SU-DHL-6 (cell line): ENCODE measurements around the gene ADNP.

Source experiments
- H2AFZ ChIP-seq: fragments of 200-600 bp; sonication (generic); 2 replicates; pipeline ENCODE4 v1.6.1; 2014; ENCODE audit warnings: low read depth, mild to moderate bottlenecking, moderate library complexity, mixed read lengths, antibody characterized with exemption, low read length; ENCODE audit not compliant: severe bottlenecking
- H3F3A ChIP-seq: fragments of 200-600 bp; shearing (Covaris generic); 2 replicates; pipeline ENCODE4 v1.6.0; 2016; ENCODE audit warnings: antibody characterized with exemption, mild to moderate bottlenecking; ENCODE audit not compliant: insufficient read depth
- H3K27ac ChIP-seq: fragments of 200-600 bp; sonication (generic); 2 replicates; pipeline ENCODE4 v1.5.1; 2016; ENCODE audit warnings: low read depth, mild to moderate bottlenecking, low read length, moderate library complexity, mixed read lengths
- H3K27me3 ChIP-seq: fragments of 200-600 bp; sonication (generic), shearing (Covaris generic); 2 replicates; pipeline ENCODE4 v1.6.0; 2014; ENCODE audit warnings: mild to moderate bottlenecking, low read length
- H3K36me3 ChIP-seq: fragments of 200-600 bp; sonication (generic); 2 replicates; pipeline ENCODE4 v1.6.1; 2014; ENCODE audit warnings: mild to moderate bottlenecking, low read length, mixed read lengths
- H3K4me2 ChIP-seq: fragments of 300-600, 200-600 bp; shearing (Covaris generic), sonication (generic); 2 replicates; pipeline ENCODE4 v1.6.0; 2014; ENCODE audit warnings: low read length, low read depth, mild to moderate bottlenecking; ENCODE audit not compliant: poor library complexity, severe bottlenecking
- H3K4me3 ChIP-seq: fragments of 200-600 bp; sonication (generic); 2 replicates; pipeline ENCODE4 v1.5.1; 2014; ENCODE audit warnings: antibody characterized with exemption, low read length, mild to moderate bottlenecking, mixed read lengths; ENCODE audit not compliant: insufficient read depth, poor library complexity, severe bottlenecking
- H3K79me2 ChIP-seq: fragments of 200-600 bp; sonication (generic); 2 replicates; pipeline ENCODE4 v1.6.1; 2014; ENCODE audit warnings: mild to moderate bottlenecking, low read length, moderate library complexity; ENCODE audit not compliant: insufficient read depth
- H3K9ac ChIP-seq: fragments of 200-600 bp; sonication (generic); 2 replicates; pipeline ENCODE4 v1.7.0; 2014; ENCODE audit warnings: mild to moderate bottlenecking, low read length
- H3K9me2 ChIP-seq: fragments of 200-600 bp; sonication (generic); replicated peaks from 2 replicates; pipeline ENCODE4 v1.6.1; 2014; ENCODE audit warnings: low read length; ENCODE audit not compliant: insufficient read depth
- H3K9me3 ChIP-seq: fragments of 200-600 bp; sonication (generic); 2 replicates; pipeline ENCODE4 v1.6.1; 2014; ENCODE audit warnings: low read length, mixed read lengths; ENCODE audit not compliant: insufficient read depth
- H4K20me1 ChIP-seq: fragments of 200-600 bp; sonication (generic); 2 replicates; pipeline ENCODE4 v1.6.1; 2014; ENCODE audit warnings: low read depth, mild to moderate bottlenecking, antibody characterized with exemption, low read length, moderate library complexity, mixed read lengths
- CTCF ChIP-seq: fragments of 200-600 bp; sonication (generic); IDR thresholded peaks from one replicate; pipeline ENCODE4 v1.5.1; 2017; ENCODE audit warnings: antibody characterized with exemption, mild to moderate bottlenecking, low read length, moderate library complexity; ENCODE audit not compliant: insufficient read depth, poor library complexity, severe bottlenecking
- EZH2phosphoT487 ChIP-seq: fragments of 200-600 bp; sonication (generic), shearing (Covaris generic); conservative IDR thresholded peaks from 2 replicates; pipeline ENCODE4 v1.6.1; 2018; ENCODE audit warnings: mild to moderate bottlenecking, antibody characterized with exemption, low read length, moderate library complexity, mixed read lengths

The ADNP gene

GRCh38 chr20:50854506-50855249, 76.6 kb downstream of the ADNP start:
- no peak for TF ChIP-seq EZH2phosphoT487
- TF ChIP-seq CTCF: no peak
- H3K27ac ChIP-seq: no peak overlapping the region
- H3K9ac ChIP-seq: no peak overlapping the region
- H3F3A ChIP-seq: no peaks in the 10 kb centered on the region
- H3K79me2 ChIP-seq: peaks cover 32% of the 10 kb centered on the region; the same call in 1 of the 2 replicates
- no peaks in the 10 kb centered on the region for H3K27me3 ChIP-seq
- no peaks in the 10 kb centered on the region for H3K9me3 ChIP-seq
- H3K9me2 ChIP-seq: no peaks in the 10 kb centered on the region
- H3K4me2 ChIP-seq: no peak overlapping the region
- no peak overlapping the region for H2AFZ ChIP-seq
- no peak overlapping the region for H3K4me3 ChIP-seq
- H3K36me3 ChIP-seq: peaks cover 3% of the 10 kb centered on the region; the same call in 1 of the 2 replicates
- no peaks in the 10 kb centered on the region for H4K20me1 ChIP-seq

GRCh38 chr20:50852085-50852484, 79.2 kb downstream of the ADNP start:
- Histone ChIP-seq H3K36me3 (0 out of 2 replicates have a peak, but pooled peaks cover 3% of the 10 kb centered on the region), H4K20me1 (no peaks in the 10 kb centered on the region), H3K27ac (no peak overlapping the region)

GRCh38 chr20:50850721-50851286, 80.4 kb downstream of the ADNP start:
- Histone ChIP-seq H3K27ac (peak overlapping the region; percentile 88; the same call in 1 of the 2 replicates), H3K9ac (no peak overlapping the region), H3K4me3 (no peak overlapping the region), H3K27me3 (no peaks in the 10 kb centered on the region), H3K9me2 (no peaks in the 10 kb centered on the region), H3K9me3 (no peaks in the 10 kb centered on the region), H3K36me3 (0 out of 2 replicates have a peak, but pooled peaks cover 3% of the 10 kb centered on the region), H3F3A (peaks cover 10% of the 10 kb centered on the region), H3K79me2 (peaks cover 27% of the 10 kb centered on the region; the same call in 1 of the 2 replicates), H4K20me1 (no peaks in the 10 kb centered on the region), H3K4me2 (no peak overlapping the region), H2AFZ (no peak overlapping the region)
- TF ChIP-seq CTCF (no peak), EZH2phosphoT487 (no peak)

More at GRCh38 chr20:50852085-50852484, 79.2 kb downstream of the ADNP start:
- peaks cover 27% of the 10 kb centered on the region; the same call in 1 of the 2 replicates for H3K79me2 ChIP-seq
- H3K4me2 ChIP-seq: no peak overlapping the region
- H3K9me3 ChIP-seq: no peaks in the 10 kb centered on the region
- no peak overlapping the region for H2AFZ ChIP-seq
- TF ChIP-seq CTCF: no peak
- TF ChIP-seq EZH2phosphoT487: no peak
- no peak overlapping the region for H3K9ac ChIP-seq
- H3K4me3 ChIP-seq: no peak overlapping the region
- no peaks in the 10 kb centered on the region for H3K27me3 ChIP-seq
- peaks cover 10% of the 10 kb centered on the region for H3F3A ChIP-seq
- no peaks in the 10 kb centered on the region for H3K9me2 ChIP-seq
